ENCODE results near the gene ALDH1A2.

ALDH1A2 gene

DNA sequence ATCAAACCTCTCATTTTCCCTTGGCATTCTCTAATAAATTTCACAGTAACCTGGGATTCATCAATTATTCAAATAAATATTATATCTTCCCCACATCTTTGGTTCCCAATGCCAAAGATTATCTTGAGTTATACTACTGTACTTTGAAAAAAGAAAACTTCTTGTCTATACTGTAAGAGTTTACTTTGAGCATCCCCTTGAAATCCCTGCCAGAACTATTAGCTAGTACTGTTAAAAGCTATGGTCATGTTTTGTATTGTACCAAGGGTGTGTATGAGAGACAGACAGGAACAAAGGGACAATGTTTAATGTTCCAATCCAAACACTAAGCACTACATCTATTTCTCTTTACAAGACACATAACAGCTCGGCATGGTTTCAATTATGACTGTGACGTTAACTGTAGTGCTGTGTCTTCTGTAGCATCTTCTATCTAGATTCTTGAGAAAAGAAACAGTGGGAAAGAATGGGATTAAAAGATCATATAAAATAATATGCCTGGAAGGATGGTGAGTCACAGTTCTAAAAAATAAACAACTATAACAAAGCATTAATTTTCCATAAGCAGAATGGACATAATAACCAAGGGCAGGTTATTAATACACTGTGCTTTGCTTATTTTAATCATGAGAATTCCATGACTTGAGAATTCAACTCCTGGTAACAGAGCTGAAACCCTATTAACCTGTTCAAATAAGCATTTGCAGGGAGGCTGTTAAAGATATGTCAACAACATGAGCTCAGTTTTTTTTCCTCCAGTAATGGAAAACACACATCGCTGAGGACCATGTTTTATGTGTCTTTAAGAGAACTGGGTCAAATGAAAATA is 71.1 kb downstream of the ALDH1A2 start:
- DNase-seq, result no peak

DNA sequence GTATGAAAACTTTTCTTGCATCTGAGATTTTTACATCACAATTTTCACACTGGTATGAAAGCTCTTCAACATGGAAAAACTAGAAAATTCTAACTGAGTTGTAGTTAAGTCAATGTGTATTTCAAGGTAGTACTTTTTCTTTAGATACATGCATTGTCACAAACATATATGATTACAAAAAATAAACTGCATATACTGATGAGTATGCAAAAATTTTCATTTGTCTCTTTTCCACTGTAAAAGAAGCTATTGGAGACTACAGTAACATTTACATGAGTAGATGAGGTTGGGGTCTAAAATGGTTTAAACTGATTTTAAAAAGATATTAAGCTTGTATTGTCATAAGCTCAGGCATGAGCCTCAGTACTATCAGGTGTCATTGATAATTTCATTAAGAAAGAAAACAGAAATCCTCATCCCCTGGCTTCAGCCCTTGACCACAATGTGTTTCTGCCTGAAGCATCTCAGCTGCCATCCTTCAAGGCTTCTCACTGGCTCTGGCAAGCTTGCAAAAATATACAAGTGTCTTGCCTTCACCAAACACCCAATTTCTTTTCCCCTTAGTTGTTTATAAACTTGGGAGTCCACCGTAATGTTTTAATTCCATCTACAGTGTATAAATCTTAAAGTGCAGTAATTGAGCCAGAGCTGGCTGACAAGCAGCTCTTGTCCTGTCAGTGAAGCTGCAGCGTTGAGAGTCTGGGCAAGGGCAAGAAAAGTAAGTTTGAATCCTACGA is 71.9 kb downstream of the ALDH1A2 start:
- no peak for DNase-seq

GRCh38 chr15:57992761-57993355 is 72.7 kb downstream of the ALDH1A2 start:
- DNase-seq, result no peak

- DNase-seq, result no peak
Observed at GRCh38 chr15:57973534-57973933, 92.0 kb downstream of the ALDH1A2 start.

DNA sequence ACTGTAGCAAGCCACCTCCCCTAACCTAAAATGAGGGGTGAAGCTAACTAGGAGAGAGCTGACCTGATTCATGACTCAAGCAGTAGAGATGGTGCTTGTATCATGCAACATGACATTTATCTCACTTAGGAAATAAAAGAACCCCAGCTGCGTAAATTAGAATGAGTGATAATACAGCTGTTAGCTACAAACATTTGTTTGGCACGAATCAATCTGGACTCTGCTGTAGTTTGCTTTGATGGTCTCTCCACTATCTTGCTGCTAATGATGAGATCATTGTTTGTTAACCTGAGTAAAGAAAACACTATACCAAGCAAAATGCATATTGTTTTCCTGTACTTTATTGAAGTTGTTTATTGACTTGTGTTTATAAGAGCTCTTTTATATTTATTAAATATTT is 92.6 kb downstream of the ALDH1A2 start:
- DNase-seq, result no peak

- no peak for DNase-seq
Observed at GRCh38 chr15:57969996-57970395, 95.5 kb downstream of the ALDH1A2 start.

DNA sequence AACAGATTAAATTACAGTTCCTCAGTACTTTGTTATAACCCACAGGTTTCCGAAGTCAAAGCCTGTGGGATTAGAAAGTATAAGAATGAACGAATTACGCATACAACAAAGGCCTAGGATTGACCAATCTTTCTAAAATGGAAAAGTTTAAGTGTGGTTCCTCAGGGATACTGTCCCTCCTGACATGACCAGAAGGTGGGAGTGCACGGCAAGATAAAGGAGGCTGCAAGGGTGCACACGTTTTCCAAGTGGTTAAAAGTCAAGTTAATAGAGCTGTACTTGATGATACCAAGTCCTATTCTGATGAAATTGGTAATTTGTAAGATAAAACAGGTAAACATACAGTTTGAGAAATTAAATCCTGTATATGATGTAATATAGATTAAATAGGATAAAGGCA is 96.2 kb downstream of the ALDH1A2 start:
- no peak for DNase-seq

DNA sequence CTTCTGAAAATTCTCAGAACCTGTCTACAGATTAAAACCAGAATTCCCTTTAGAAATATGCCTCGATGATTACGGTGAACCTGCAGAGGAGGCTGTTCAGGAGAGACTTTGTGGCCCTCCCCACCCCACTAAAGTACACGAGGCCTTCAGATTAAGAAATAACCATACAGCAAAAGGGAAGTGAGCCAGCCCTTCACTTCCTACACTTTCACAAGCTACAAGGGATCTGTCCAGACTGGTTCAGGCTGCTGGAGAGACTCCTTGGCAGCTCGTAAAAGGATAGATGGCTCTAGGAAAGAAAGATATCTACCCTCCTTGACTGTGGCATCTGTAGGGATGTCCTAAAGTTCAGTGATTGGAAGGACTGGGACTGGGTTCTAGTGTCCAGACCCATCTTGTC is 102.6 kb downstream of the ALDH1A2 start:
- no peak for DNase-seq

DNA sequence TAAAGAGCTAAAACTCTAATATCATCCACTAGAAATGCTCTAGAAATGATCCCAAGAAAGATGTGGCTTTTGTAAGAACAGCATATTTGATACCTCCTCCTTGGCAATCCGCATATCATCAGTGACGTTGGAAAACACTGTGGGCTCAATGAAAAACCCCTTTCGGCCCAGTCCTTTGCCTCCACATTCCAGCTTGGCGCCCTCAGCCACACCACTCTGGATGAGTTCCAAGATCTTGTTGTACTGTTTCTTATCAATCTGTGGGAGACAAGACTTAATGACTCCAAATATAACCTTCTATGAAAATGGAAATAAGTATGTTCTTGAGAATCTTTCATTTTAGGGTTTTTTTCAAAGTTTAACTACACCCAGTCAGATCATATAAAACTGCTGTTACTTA is 103.6 kb downstream of the ALDH1A2 start:
- no peak for DNase-seq

- no peak for DNase-seq
Observed at GRCh38 chr15:57957113-57957512, 108.4 kb downstream of the ALDH1A2 start.

DNA sequence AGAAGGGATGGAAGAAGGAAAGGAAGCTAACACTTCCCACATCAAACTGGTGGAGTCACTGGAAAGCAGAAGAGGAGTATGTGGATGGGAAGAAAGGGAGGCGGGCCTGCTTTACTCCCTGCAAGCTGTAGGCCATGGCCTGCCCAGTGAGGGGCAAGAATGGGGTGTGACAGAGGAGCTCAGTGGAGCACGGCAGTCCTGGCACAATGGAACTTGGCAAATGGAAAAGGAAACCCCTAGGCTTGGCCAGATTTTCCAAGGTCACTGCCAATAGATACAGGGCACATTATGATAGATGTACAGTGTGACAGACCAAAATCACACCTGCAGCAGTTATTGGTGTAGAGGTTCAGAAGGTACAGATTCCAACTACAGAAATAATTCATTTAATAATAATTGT is 111.6 kb downstream of the ALDH1A2 start:
- no peak for DNase-seq

DNA sequence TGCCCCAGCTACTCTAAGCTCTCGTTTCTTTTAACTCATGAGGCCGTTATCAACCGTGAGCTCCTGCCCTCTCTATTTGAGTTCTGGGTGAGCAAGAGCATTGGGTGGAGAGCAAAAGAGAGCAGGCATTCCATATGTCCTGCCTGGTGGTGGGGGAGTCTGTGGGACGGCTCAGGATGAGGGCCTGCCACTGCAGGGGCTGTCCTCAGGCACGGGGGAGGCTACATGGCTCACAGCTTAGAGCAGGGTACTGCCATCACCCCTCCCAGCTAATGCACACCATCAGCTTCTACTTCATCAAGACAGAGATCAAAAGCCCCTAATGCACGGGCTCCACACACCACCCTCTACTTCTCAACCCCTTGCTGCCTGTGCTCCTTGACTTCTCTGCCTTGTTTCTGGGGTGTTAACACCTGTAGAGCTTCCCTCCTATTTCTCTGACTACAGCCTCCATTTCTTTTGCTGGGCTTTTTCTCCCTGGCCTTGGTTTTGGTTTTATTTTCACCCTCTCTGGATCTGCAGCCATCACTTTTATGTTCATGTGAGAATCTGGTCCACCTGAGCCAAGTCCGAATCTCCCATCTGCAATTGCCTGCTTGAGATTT is 114.1 kb downstream of the ALDH1A2 start:
- no peak for DNase-seq

- no peak for DNase-seq
Observed at GRCh38 chr15:57950381-57950946, 115.0 kb downstream of the ALDH1A2 start.

- DNase-seq, result no peak
Observed at GRCh38 chr15:57949374-57949943, 116.1 kb downstream of the ALDH1A2 start.

DNA sequence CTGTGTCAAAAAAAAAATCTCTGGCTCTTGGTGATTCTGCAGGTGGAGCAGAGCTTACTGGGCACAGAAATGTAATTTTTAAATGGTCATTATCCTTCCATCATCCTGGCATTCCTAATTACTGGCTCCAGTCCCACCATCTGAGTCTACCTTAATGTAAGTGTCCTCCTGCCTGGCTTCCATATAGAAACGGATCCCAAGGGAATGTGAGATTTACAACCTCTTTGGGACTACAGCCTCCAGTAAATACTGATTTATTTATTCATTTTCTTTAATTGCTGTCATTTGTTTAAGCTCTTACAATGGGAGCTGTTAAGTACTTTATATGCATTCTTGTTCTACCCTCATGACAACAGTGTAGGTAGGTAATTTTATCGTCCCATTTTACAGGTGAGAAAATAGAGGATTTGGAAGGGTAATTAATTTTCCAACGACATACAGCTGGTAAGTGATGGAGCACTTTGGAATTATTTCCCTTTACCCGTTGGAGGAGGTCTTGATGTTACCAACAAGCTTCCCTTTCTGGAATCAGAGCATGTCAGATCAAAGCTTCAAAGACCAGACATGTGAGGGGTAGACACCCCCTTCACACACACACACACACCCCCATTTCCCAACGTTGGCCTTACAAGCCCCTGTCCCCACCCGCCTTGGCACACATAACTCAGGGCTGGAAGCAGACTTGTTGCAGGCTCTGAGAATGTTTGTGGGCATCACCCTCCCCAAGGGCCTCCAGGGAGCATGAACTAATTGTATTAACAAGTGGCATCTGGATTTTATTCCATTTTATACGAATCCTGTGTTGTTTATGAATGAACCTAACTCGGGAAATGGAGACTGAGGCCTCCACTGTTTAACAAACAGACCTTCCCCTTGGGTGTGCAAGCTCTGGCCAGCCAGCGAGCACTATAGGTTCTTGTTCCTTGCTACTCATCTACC is 116.9 kb downstream of the ALDH1A2 start:
- no peak for DNase-seq

DNA sequence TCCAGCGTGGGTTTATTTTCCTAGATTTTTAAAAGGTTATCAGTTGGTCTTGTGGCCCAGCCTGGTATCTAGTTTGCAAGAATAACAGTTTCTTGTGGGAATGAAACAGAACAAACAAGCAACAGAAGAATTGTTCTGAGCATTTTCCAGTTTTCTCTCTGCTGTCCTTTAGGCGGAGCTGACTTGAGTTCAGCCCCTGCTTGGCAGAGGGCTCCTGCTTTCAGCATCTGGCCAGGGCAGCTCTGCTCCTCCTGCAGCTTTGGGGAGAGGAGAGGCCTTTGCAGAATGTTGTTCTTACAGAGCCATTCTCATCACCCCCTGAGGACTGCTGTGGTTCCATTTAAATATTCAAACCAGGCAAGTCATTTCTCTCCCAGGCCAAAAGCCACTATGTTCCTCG is 117.7 kb downstream of the ALDH1A2 start:
- no peak for DNase-seq

DNA sequence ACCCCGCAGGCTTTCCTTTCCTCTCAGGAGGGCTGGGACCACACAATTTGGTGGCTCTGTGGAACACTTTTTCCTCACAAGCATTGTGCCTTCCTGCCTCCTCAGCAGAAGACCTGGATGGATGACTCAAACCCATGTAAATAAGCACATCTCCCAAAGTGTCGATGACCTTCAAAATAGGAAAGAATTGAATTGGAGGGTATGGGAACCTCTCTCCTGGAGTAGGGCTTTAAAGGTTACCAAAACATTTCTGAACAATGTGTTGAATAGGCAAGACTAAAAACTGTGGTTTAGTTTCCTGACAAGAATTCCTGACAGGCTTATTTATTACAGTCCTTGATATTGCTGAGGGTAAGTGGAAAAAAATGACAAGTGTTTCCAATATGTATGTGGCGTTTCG is 118.2 kb downstream of the ALDH1A2 start:
- no peak for DNase-seq

DNA sequence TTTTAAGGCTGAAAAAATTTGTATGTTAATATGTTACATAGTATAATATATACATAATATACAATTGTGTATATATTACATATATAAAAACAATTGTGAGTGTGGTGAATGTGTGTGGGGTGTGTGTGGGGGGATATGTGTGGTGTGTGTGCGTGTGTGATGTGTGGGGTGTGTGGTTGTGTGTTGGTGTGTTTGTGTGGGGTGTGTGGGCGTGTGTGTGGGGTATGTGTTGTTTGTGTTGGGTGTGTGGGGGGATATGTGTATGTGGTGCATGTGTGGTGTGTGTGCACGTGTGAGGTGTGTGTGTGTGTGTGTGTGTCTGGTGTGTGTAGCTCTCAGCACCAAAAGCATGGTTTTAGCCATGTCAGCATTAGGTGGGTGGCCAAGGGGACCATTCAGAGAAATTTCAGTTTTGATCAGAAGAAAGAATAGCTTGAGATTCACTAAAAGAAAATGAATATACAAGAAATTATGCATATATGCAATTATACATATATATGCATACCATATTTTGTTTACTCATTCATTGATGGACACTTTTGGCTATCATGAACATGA is 118.9 kb downstream of the ALDH1A2 start:
- DNase-seq, result no peak

GRCh38 chr15:57945616-57946015 is 119.9 kb downstream of the ALDH1A2 start:
- no peak for DNase-seq

DNA sequence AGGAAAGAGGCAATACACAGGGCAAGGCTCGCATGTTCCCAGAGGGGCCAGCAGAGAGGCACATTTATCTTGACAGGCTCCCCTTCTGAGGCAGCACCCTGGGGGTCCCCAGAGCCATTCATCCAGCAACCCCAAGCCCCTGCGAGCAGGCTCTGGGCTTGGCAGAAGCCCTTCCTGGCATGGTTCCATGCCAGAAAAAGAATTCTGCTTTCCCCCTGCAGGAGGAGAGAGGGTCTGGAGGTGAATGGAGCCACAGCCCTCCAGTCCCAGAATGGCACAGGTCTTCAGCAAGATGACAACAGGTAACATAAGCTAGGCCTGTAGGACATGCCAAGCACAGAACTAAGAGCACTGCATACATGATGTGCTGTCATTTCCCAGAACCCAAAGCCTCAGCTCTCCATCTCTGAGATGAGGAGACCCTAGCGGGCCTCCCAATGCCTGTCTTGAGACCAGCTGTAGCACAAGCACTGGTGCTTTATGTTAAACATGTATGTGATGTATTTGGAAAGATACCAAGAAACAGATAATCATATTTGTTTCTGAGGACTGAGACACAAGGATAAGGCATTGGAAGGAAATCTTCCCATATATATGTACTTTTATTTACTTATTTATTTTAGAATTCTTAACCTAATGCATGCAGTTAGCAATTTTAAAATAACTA is 121.6 kb downstream of the ALDH1A2 start:
- no peak for DNase-seq

DNA sequence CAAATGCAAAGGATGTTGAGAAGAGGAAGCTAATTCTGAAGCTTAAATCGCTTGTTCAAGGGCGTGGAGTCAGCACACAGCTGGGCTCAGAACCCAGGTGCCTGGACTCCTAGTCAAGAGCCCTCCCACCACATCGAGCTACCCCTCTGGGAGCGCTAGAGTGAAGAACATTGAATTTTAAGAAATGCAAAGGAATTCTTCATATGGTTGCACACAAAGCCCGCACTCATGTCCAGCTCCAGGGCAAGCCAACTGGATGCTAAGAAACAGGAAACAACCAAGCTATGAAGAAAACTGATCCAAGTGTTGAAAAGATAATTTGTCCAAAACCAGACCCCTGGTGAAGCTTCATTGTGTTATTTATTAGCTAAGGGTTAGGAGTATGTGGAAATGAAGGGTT is 122.3 kb downstream of the ALDH1A2 start:
- no peak for DNase-seq

Data from NCI-H187 (cell line).